IMR-90 (cell line): ENCODE results near the gene DISP2. TPM values are rescaled to one million over a fixed set of nuclear protein-coding genes. Genes with fewer than 3 reads are reported as not detected.

ENCODE experiments used
- ATAC-seq: fragments of 200-7000 bp; cut with Tn5 transposase; 2 replicates; pipeline ENCODE4 v1.9.1; 2020; ENCODE audit warnings: low read depth, mild to moderate bottlenecking, moderate library complexity
- BruUV-seq: library from RNA; stranded (reverse); fragments of 400-500 nt; replicated peaks from 2 replicates; lab custom pipeline; 2021; lab: Mats Ljungman, UMichigan
- CTCF ChIA-PET: fragments of 300-600 bp; formaldehyde crosslinking; extraction: SDS; loops from one replicate; lab custom pipeline; 2021; ENCODE audit warnings: antibody characterized with exemption; lab: Yijun Ruan, JAX
- POLR2A ChIA-PET: fragments of 300-600 bp; sonication (Branson Sonifier 250); formaldehyde crosslinking; loops from one replicate; lab custom pipeline; 2022; ENCODE audit warnings: antibody characterized with exemption; ENCODE audit not compliant: unreplicated experiment; lab: Charles Lee
- DNase-seq: peaks from one replicate; pipeline ENCODE4 v3.0.0; 2013
- H2AFZ ChIP-seq: replicated peaks from 2 replicates; pipeline ENCODE3; 2013; ENCODE audit warnings: low read length, mild to moderate bottlenecking; ENCODE audit not compliant: poor library complexity
- H2AK5ac ChIP-seq: 2 replicates; pipeline ENCODE4 v1.6.1; 2013; ENCODE audit warnings: low read depth, low read length, inconsistent platforms
- H2AK9ac ChIP-seq: replicated peaks from 2 replicates; pipeline ENCODE3; 2013; ENCODE audit warnings: mild to moderate bottlenecking, low read depth, low read length, moderate library complexity; ENCODE audit not compliant: poor library complexity
- H2BK120ac ChIP-seq: 2 replicates; pipeline ENCODE4 v1.6.1; 2013; ENCODE audit warnings: low read depth, low read length, inconsistent platforms
- H2BK15ac ChIP-seq: 3 replicates; pipeline ENCODE4 v1.6.1; 2013; ENCODE audit warnings: low read depth, low read length, inconsistent platforms
- H2BK20ac ChIP-seq: 2 replicates; pipeline ENCODE4 v1.6.1; 2013; ENCODE audit warnings: low read depth, mild to moderate bottlenecking, inconsistent platforms, low read length, moderate library complexity
- H2BK5ac ChIP-seq: 2 replicates; pipeline ENCODE4 v1.6.1; 2013; ENCODE audit warnings: mild to moderate bottlenecking, low read depth, low read length, inconsistent platforms; ENCODE audit not compliant: poor library complexity, severe bottlenecking
- H3K14ac ChIP-seq: replicated peaks from 2 replicates; pipeline ENCODE4 v1.6.1; 2013; ENCODE audit warnings: low read depth, low read length, inconsistent platforms
- H3K18ac ChIP-seq: 2 replicates; pipeline ENCODE4 v1.6.1; 2013; ENCODE audit warnings: low read depth, low read length, control low read depth
- H3K23ac ChIP-seq: 2 replicates; pipeline ENCODE4 v1.6.1; 2013; ENCODE audit warnings: low read depth, low read length, inconsistent platforms
- H3K27ac ChIP-seq: 2 replicates; pipeline ENCODE4 v1.5.1; 2013; ENCODE audit warnings: mild to moderate bottlenecking, control low read depth, low read length; ENCODE audit not compliant: insufficient read depth
- H3K27me3 ChIP-seq: 2 replicates; pipeline ENCODE4 v1.6.1; 2013; ENCODE audit warnings: low read length; ENCODE audit not compliant: control insufficient read depth, insufficient read depth
- H3K36me3 ChIP-seq: 2 replicates; pipeline ENCODE4 v1.6.1; 2013; ENCODE audit warnings: low read length, mixed read lengths; ENCODE audit not compliant: control insufficient read depth, insufficient read depth
- H3K4ac ChIP-seq: 2 replicates; pipeline ENCODE4 v1.6.1; 2013; ENCODE audit warnings: low read depth, low read length, inconsistent platforms
- H3K4me1 ChIP-seq: 2 replicates; pipeline ENCODE4 v1.6.1; 2013; ENCODE audit warnings: low read length, mixed read lengths; ENCODE audit not compliant: control insufficient read depth, insufficient read depth
- H3K4me2 ChIP-seq: 2 replicates; pipeline ENCODE4 v1.6.1; 2013; ENCODE audit warnings: low read depth, mild to moderate bottlenecking, control low read depth, low read length, moderate library complexity
- H3K4me3 ChIP-seq: 2 replicates; pipeline ENCODE4 v1.5.1; 2013; ENCODE audit warnings: low read depth, mild to moderate bottlenecking, control low read depth, low read length, moderate library complexity; ENCODE audit not compliant: insufficient read depth
- H3K56ac ChIP-seq: 2 replicates; pipeline ENCODE4 v1.6.1; 2013; ENCODE audit warnings: low read length, inconsistent platforms; ENCODE audit not compliant: insufficient read depth; ENCODE audit errors: extremely low read depth
- H3K79me1 ChIP-seq, 2 experiments: 2 replicates each; pipeline ENCODE4 v1.6.1; 2013; ENCODE audit warnings: low read length in 2 of 2, inconsistent platforms in 1 of 2, low read depth in 1 of 2
- H3K9ac ChIP-seq: 2 replicates; pipeline ENCODE4 v1.6.1; 2013; ENCODE audit warnings: low read depth, low read length, control low read depth
- H3K9me1 ChIP-seq: 2 replicates; pipeline ENCODE4 v1.6.1; 2013; ENCODE audit warnings: low read length, inconsistent platforms; ENCODE audit not compliant: insufficient read depth
- H3K9me3 ChIP-seq: 2 replicates; pipeline ENCODE4 v1.6.1; 2013; ENCODE audit warnings: low read length; ENCODE audit not compliant: control insufficient read depth, insufficient read depth
- H4K20me1 ChIP-seq: 2 replicates; pipeline ENCODE4 v1.6.1; 2013; ENCODE audit warnings: low read length, inconsistent platforms; ENCODE audit not compliant: insufficient read depth
- H4K5ac ChIP-seq: 2 replicates; pipeline ENCODE4 v1.6.1; 2013; ENCODE audit warnings: mild to moderate bottlenecking, low read depth, low read length, control low read depth
- H4K8ac ChIP-seq, 2 experiments: 2 replicates each; pipeline ENCODE4 v1.6.1; 2013; ENCODE audit warnings: low read depth in 2 of 2, low read length in 2 of 2, control low read depth in 1 of 2, inconsistent platforms in 1 of 2
- H4K91ac ChIP-seq: 2 replicates; pipeline ENCODE4 v1.6.1; 2013; ENCODE audit warnings: low read depth, low read length, inconsistent platforms; ENCODE audit not compliant: insufficient read depth
- BHLHE40 ChIP-seq: fragments of 150-350 bp; IDR thresholded peaks from 2 replicates; pipeline ENCODE4 v1.6.1; 2016; ENCODE audit warnings: mild to moderate bottlenecking, low read depth, low read length
- CHD1 ChIP-seq: IDR thresholded peaks from 2 replicates; pipeline ENCODE4 v1.6.1; 2012; ENCODE audit warnings: low read depth, low read length, improper control_type of control experiment
- MAFK ChIP-seq: IDR thresholded peaks from 2 replicates; pipeline ENCODE4 v1.6.1; 2012; ENCODE audit warnings: low read depth, low read length, improper control_type of control experiment
- MAZ ChIP-seq: IDR thresholded peaks from 2 replicates; pipeline ENCODE4 v1.6.1; 2012; ENCODE audit warnings: low read depth, mild to moderate bottlenecking, low read length, improper control_type of control experiment, moderate library complexity, borderline replicate concordance
- MXI1 ChIP-seq: IDR thresholded peaks from 2 replicates; pipeline ENCODE4 v1.6.1; 2012; ENCODE audit warnings: low read depth, mild to moderate bottlenecking, low read length, moderate library complexity, borderline replicate concordance
- POLR2A ChIP-seq: IDR thresholded peaks from 2 replicates; pipeline ENCODE4 v1.6.1; 2012; ENCODE audit warnings: mild to moderate bottlenecking, low read depth, low read length
- RAD21 ChIP-seq: IDR thresholded peaks from 2 replicates; pipeline ENCODE4 v1.6.1; 2012; ENCODE audit warnings: low read length, improper control_type of control experiment
- RCOR1 ChIP-seq: IDR thresholded peaks from 2 replicates; pipeline ENCODE4 v1.6.1; 2012; ENCODE audit warnings: mild to moderate bottlenecking, low read length, improper control_type of control experiment; ENCODE audit not compliant: insufficient replicate concordance
- RFX5 ChIP-seq: IDR thresholded peaks from 2 replicates; pipeline ENCODE4 v1.8.0; 2012; ENCODE audit warnings: low read depth, mild to moderate bottlenecking, low read length, moderate library complexity
- SMC3 ChIP-seq: fragments of 150-350 bp; IDR thresholded peaks from 2 replicates; pipeline ENCODE4 v1.6.1; 2016; ENCODE audit warnings: low read depth, mild to moderate bottlenecking, antibody characterized with exemption, low read length, moderate library complexity
- WGBS, 2 experiments: methylation state at CpG; one replicate each; pipeline versions ENCODE4 v1.1.5 to v1.1.7; 2013; ENCODE audit warnings: missing lambda C conversion rate in 2 of 2; ENCODE audit not compliant: insufficient read length in 1 of 2; ENCODE audit errors: extremely low coverage in 2 of 2; 5-methylcytosine and 5-hydroxymethylcytosine counted together
- dilution Hi-C: fragments of 300-500 bp; cut with HindIII; formaldehyde crosslinking; loops from one replicate; pipeline ENCODE4 v1.14.3; 2018; ENCODE audit warnings: low sequenced_read_pairs; ENCODE audit not compliant: unreplicated experiment
- in situ Hi-C: fragments of 300-500 bp; cut with MboI; formaldehyde crosslinking; loops from 3 replicates; pipeline ENCODE4 v1.14.3; 2019; ENCODE audit warnings: low sequenced_read_pairs, inconsistent platforms, mixed read lengths
- intact Hi-C: fragments of 100-400 bp; cut with micrococcal nuclease; formaldehyde crosslinking; loops from 2 replicates; pipeline ENCODE4 v1.10.0; 2022
- polyA plus RNA-seq, 3 experiments: library from polyadenylated mRNA; depleted of rRNA; stranded (reverse); fragments of >200 nt; gene quantifications; 2 replicates each; pipeline ENCODE4 v1.2.3, GENCODE V29; 2012; ENCODE audit warnings: low replicate concordance in 1 of 3
- total RNA-seq: library from RNA; depleted of rRNA; stranded (reverse); fragments of >200 nt; gene quantifications from 2 replicates; pipeline ENCODE4 v1.2.3, GENCODE V29; 2012
- TF ChIP-seq, protein P1 (sequence below): conservative IDR thresholded peaks from 2 replicates; pipeline ENCODE4 v1.5.1; 2012; ENCODE audit warnings: mild to moderate bottlenecking, low read depth, low read length, improper control_type of control experiment
- TF ChIP-seq, protein P2 (sequence below): fragments of 150-350 bp; IDR thresholded peaks from 2 replicates; pipeline ENCODE4 v1.6.1; 2017; ENCODE audit warnings: mild to moderate bottlenecking, antibody characterized with exemption, low read length, low read depth

Gene DISP2
- total and polyA plus RNA-seq, 2 of the 4 experiments (the other 2 are of a cell fraction): 0.34 to 0.36 TPM

DNA sequence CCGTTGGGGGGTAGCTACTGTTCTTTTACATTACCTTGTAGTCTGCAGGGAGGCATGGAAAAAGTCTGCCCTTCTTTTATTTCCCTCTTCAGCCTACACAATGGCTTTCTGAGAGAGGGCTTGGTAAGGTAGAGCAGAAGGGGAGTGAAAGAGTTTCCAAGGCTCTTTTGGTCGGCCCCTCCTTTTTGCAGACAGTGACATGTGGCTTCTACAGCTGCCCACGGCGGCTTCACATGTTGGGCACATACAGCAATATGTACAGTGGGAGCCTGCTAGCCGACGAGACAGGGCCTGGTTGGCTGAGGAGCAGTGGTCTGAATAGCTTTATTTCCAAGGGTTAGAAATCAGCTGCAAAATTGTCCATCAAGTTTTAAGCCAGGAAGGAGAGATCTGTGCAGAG, 30.6 kb upstream of the DISP2 start:
- 57% methylated on average over 5 of the region's 6 CpGs; no CpG with 5 or more reads in 1 of the 2 experiments for WGBS, 2 experiments
- Histone ChIP-seq H4K8ac (peak overlapping the region; percentile 23 to 85; a peak in 2 of 4 replicates), H3K9ac (peak overlapping the region; percentile 36; the same call in 1 of the 2 replicates), H3K79me1 (peaks cover 36 to 72% of the 10 kb centered on the region in 2 experiments), H2AFZ (no peak overlapping the region), H4K5ac (peak overlapping the region; percentile 59; the same call in 1 of the 2 replicates), H2BK120ac (peak overlapping the region; percentile 81), H3K56ac (peak overlapping the region; percentile 69; the same call in 1 of the 2 replicates), H2BK20ac (peak overlapping the region; percentile 75), H3K4ac (peak overlapping the region; percentile 66), H4K91ac (peak overlapping the region; percentile 60), H2BK15ac (peak overlapping the region; percentile 20; the same call in 1 of the 3 replicates), H3K9me3 (no peaks in the 10 kb centered on the region), H3K4me2 (peak overlapping the region; percentile 77), H2AK9ac (no peak overlapping the region), H3K27ac (peak overlapping the region; percentile 66; the same call in 1 of the 2 replicates), H2AK5ac (peak overlapping the region; percentile 87), H3K36me3 (no peaks in the 10 kb centered on the region), H3K4me3 (no peak overlapping the region), H3K14ac (peak overlapping the region; percentile 78), H2BK5ac (peak overlapping the region; percentile 91), H3K18ac (peak overlapping the region; percentile 71), H3K9me1 (peaks cover 31% of the 10 kb centered on the region), H3K27me3 (no peaks in the 10 kb centered on the region), H3K23ac (peak overlapping the region; percentile 96), H4K20me1 (0 out of 2 replicates have a peak, but pooled peaks cover 12% of the 10 kb centered on the region), H3K4me1 (peaks cover 45% of the 10 kb centered on the region)
- ChIA-PET POLR2A (interaction anchor here (0.5 to 2.4 kb wide), 4 partner anchors 8 to 381 kb away, joined by 3 to 20 read pairs (median 6); partner anchors contain the start of gene CCDC9B), CTCF (interaction anchor here (0.6 to 2.0 kb wide), 4 partner anchors 11 to 48 kb away, joined by 3 to 9 read pairs (median 6); no protein-coding TSS in a partner anchor)
- TF ChIP-seq MXI1: no peak
- TF ChIP-seq RFX5: no peak
- no peak for TF ChIP-seq MAFK
- no peak for TF ChIP-seq SMC3
- TF ChIP-seq, protein P1, sequence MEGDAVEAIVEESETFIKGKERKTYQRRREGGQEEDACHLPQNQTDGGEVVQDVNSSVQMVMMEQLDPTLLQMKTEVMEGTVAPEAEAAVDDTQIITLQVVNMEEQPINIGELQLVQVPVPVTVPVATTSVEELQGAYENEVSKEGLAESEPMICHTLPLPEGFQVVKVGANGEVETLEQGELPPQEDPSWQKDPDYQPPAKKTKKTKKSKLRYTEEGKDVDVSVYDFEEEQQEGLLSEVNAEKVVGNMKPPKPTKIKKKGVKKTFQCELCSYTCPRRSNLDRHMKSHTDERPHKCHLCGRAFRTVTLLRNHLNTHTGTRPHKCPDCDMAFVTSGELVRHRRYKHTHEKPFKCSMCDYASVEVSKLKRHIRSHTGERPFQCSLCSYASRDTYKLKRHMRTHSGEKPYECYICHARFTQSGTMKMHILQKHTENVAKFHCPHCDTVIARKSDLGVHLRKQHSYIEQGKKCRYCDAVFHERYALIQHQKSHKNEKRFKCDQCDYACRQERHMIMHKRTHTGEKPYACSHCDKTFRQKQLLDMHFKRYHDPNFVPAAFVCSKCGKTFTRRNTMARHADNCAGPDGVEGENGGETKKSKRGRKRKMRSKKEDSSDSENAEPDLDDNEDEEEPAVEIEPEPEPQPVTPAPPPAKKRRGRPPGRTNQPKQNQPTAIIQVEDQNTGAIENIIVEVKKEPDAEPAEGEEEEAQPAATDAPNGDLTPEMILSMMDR: no peak
- TF ChIP-seq MAZ: no peak
- TF ChIP-seq BHLHE40: no peak
- TF ChIP-seq RAD21: no peak
- TF ChIP-seq, protein P2, sequence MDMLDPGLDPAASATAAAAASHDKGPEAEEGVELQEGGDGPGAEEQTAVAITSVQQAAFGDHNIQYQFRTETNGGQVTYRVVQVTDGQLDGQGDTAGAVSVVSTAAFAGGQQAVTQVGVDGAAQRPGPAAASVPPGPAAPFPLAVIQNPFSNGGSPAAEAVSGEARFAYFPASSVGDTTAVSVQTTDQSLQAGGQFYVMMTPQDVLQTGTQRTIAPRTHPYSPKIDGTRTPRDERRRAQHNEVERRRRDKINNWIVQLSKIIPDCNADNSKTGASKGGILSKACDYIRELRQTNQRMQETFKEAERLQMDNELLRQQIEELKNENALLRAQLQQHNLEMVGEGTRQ: no peak
- TF ChIP-seq POLR2A: no peak
- TF ChIP-seq CHD1: no peak
- TF ChIP-seq RCOR1: no peak
- dilution Hi-C loops (no loop called here), in situ Hi-C loops (no loop called here), intact Hi-C loops (loop anchor here (2.0 kb wide), 1 partner anchor 55 kb away; the partner anchor contains the start of gene KNSTRN)
- ATAC-seq (no peak), DNase-seq (no peak)
- BruUV-seq: no TSS peak
